ENCODE data around the gene TRIM56. TPM values are rescaled to one million over a fixed set of nuclear protein-coding genes. Genes with fewer than 3 reads are reported as not detected.
A peak's percentile ranks its signal among the peaks of the same experiment; 100 is the strongest.

TRIM56 gene
- total and polyA plus RNA-seq, 2 of the 13 experiments (the other 11 are each of a cell fraction or from before 2014, with no cell fraction given): 3.2 to 7.1 TPM

- TF ChIP-seq ZNF280D (CRISPR knock-in tag; IDR thresholded peaks at IDR 0.05): peak; percentile 47; the same call in 1 of the 2 replicates
- no peak for TF ChIP-seq GABPA (IDR thresholded peaks at IDR 0.05; ENCODE audit: low read depth, low read length)
- no peak; the same call in 1 of the 2 replicates for TF ChIP-seq GABPA (CRISPR knock-in tag; IDR thresholded peaks at IDR 0.05; ENCODE audit: low read depth)
- TF ChIP-seq RFX5 (IDR thresholded peaks at IDR 0.05; ENCODE audit: low read depth, low read length): no peak
- TF ChIP-seq NR2F2 (IDR thresholded peaks at IDR 0.05; ENCODE audit: borderline replicate concordance, low read depth): 0 out of 2 replicates have a peak, but pooled peaks have one; percentile 29
- no peak for TF ChIP-seq ZNF550 (CRISPR knock-in tag; IDR thresholded peaks at IDR 0.05; ENCODE audit: borderline replicate concordance)
- 0 out of 2 replicates have a peak, but pooled peaks have one; percentile 12 for TF ChIP-seq SMAD3 (CRISPR knock-in tag; IDR thresholded peaks at IDR 0.05)
- peak; percentile 39 for TF ChIP-seq U2AF1 (optimal IDR thresholded peaks at IDR 0.05; ENCODE audit: low read depth, low read length)
- TF ChIP-seq CHD2 (IDR thresholded peaks at IDR 0.05; ENCODE audit: low read depth, low read length): no peak
- TF ChIP-seq IRX3 (CRISPR knock-in tag; IDR thresholded peaks at IDR 0.05; ENCODE audit: borderline replicate concordance, low read depth): no peak
- no peak for TF ChIP-seq ZNF672 (CRISPR knock-in tag; IDR thresholded peaks at IDR 0.05)
- TF ChIP-seq HNRNPLL (IDR thresholded peaks at IDR 0.05; ENCODE audit: low read depth, low read length, poor library complexity, severe bottlenecking): no peak
- TF ChIP-seq ZNF224 (CRISPR knock-in tag; IDR thresholded peaks at IDR 0.05): peak; percentile 77; the same call in 1 of the 2 replicates
- TF ChIP-seq, protein P1, sequence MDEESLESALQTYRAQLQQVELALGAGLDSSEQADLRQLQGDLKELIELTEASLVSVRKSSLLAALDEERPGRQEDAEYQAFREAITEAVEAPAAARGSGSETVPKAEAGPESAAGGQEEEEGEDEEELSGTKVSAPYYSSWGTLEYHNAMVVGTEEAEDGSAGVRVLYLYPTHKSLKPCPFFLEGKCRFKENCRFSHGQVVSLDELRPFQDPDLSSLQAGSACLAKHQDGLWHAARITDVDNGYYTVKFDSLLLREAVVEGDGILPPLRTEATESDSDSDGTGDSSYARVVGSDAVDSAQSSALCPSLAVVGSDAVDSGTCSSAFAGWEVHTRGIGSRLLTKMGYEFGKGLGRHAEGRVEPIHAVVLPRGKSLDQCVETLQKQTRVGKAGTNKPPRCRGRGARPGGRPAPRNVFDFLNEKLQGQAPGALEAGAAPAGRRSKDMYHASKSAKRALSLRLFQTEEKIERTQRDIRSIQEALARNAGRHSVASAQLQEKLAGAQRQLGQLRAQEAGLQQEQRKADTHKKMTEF (CRISPR knock-in tag; IDR thresholded peaks at IDR 0.05): peak; percentile 63; the same call in 1 of the 2 replicates
- TF ChIP-seq GABPB1 (CRISPR knock-in tag; IDR thresholded peaks at IDR 0.05): peak; percentile 53; the same call in 1 of the 2 replicates
- no peak for TF ChIP-seq ZZZ3 (CRISPR knock-in tag; IDR thresholded peaks at IDR 0.05; ENCODE audit: borderline replicate concordance)
- TF ChIP-seq GATA4 (IDR thresholded peaks at IDR 0.05; ENCODE audit: borderline replicate concordance, low read depth): 0 out of 2 replicates have a peak, but pooled peaks have one; percentile 32
- TF ChIP-seq YEATS4 (CRISPR knock-in tag; IDR thresholded peaks at IDR 0.05; ENCODE audit: borderline replicate concordance): peak; percentile 66; the same call in 1 of the 2 replicates
- peak; percentile 82 for TF ChIP-seq ZNF687 (CRISPR knock-in tag; IDR thresholded peaks at IDR 0.05)
- no peak for TF ChIP-seq ZNF567 (CRISPR knock-in tag; IDR thresholded peaks at IDR 0.05; ENCODE audit: borderline replicate concordance)
- 0 out of 2 replicates have a peak, but pooled peaks have one; percentile 35 for TF ChIP-seq ZNF605 (CRISPR knock-in tag; IDR thresholded peaks at IDR 0.05)
These were observed 19.0 kb downstream of the TRIM56 start (continued) for GRCh38 chr7:101104193-101104713.
